ENCODE data around the gene CXorf65.

CXorf65 gene

DNA sequence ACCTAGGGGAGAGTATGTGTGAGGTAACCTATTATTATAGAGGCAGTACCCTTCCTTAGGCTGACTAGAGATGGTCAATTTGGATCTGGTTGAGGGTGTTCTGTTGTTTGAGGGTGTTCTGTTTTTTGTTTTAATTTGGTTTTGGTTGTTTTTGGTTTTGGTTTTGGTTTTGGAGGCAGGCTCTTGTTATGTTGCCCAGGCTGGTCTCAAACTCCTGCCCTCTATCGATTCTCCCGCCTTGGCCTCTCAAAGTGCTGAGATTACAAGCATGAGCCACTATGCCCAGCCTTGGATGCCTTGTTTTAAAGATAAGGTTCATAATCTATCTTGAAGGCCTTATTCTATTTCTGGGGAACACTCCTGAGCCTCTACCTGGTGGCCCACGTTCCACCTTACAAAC is 912 bp downstream of the CXorf65 start:
- DNase-seq: no peak

DNA sequence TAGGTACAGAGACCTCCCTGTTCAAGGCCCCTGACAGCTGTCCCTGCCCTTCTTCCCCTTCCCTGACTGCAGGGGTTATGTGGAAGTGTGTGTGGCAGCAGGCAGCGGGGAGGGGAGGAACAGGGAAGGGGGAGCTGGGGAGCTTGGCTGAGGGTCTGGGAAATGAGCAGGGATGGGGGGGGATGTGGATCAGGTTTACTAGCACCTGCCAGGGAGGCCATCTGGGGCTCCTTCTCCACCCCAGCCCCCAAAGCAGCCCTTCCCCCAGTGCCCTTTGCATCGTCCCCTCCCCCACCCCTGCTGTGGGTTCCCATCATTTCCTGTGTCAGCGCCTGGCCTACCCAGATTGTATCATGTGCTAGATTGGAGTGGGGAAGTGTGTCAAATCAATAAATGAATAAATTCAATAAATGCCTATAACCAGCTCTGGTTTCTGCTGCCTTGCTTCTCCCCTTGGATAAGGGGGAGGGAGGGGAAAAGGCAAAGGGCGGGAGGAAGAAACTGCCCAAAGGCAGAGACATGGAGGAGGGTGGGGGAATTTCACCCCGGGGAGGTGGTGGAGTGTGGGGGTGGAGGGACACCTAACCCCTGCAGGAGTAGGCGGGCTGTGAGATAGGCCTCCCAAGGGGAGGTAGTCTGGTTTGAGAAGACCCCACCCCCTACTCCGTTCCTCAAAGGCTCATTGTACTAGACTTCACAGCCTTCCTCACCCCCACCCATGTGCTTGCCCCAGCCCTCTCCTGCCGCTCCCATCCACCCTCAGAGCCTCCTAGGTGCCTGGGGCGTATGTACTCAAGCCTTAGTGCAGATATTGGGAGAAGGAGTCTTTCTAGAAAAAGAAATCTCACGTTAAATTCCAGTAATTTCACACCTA is 3.2 kb downstream of the CXorf65 start:
- DNase-seq: peak; percentile 50

DNA sequence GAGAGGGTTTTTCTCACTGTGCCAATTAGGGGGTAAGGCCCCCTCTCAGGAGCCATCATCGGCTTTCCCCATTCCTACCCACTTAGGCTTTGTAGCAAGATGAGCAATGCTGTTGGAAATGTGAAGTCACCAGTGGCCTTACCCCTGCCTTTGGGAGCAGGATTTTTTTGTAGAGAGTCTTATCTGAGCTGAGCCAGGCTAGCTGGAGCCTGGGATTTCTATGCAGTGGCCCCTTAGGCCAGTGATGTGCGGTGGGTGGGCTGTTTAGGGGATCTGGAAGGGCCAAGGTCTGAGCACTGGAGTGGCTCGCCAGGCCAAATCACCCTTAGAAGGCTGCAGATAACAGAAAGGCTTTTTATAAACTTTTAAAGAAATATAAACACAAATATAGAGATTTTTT is 4.2 kb downstream of the CXorf65 start:
- no peak for DNase-seq

- no peak for DNase-seq
Measured at GRCh38 chrX:71100581-71101505, 5.7 kb downstream of the CXorf65 start.

GRCh38 chrX:71099736-71100135 is 6.8 kb downstream of the CXorf65 start:
- DNase-seq: no peak

- DNase-seq: no peak
Measured at GRCh38 chrX:71098951-71099506, 7.5 kb downstream of the CXorf65 start.

GRCh38 chrX:71098302-71098701 is 8.2 kb downstream of the CXorf65 start:
- peak; percentile 78 for DNase-seq

DNA sequence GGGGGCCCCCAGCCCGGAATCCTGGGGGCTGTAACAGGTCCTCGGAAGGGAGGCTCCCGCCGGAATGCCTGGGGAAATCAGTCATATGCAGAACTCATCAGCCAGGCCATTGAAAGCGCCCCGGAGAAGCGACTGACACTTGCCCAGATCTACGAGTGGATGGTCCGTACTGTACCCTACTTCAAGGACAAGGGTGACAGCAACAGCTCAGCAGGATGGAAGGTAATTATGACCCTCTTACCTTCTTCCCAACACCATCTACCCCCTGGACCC is 9.8 kb downstream of the CXorf65 start:
- DNase-seq: no peak

GRCh38 chrX:71095981-71096759 is 10.4 kb downstream of the CXorf65 start:
- DNase-seq: no peak

DNA sequence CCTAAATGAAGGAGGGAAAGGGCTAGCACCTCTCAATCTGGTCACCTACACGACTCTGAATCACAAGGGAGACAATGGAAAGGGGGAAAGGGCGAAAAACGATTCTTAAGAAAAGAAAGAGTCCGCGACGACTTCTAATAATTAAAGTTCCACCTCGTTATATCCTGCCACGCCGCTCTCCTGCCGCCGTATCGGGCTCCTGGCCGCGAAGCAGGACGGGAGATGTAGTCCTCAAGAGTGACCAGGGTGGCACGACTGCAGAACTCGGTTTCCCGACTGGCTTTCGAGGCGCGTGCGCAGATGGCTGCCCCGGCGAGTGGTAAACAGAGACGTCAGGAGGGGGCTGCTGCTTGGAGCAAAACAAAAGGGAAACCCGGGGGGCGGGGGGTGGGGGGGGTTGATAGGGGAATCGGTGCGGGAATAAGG is 11.0 kb downstream of the CXorf65 start, which contains the start of gene FOXO4:
Gene FOXO4, plus strand, starts transcription at position 297 of the 426 bp plus-strand sequence. CDS start 678 bp downstream, outside the sequence.
- peak; percentile 88 for DNase-seq

DNA sequence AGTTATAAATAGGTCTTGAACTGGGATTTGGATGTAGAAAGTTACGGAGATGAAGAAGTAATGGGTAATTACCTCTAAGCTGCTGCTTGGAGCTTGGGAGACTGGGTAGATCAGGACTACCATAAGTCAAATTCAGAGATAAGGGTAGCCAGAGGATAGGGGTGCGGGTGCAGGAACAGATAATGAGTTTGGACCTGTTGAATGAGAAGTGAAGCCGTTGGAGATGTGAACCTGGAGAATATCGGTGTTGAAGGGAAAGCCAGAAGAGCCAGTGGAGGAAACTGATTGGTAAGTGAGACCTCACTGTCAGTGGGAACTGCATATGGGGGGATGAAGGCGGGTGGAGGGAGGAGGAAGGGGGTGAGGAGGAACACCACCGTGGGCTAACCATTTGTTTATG is 11.5 kb downstream of the CXorf65 start:
- DNase-seq: no peak

DNA sequence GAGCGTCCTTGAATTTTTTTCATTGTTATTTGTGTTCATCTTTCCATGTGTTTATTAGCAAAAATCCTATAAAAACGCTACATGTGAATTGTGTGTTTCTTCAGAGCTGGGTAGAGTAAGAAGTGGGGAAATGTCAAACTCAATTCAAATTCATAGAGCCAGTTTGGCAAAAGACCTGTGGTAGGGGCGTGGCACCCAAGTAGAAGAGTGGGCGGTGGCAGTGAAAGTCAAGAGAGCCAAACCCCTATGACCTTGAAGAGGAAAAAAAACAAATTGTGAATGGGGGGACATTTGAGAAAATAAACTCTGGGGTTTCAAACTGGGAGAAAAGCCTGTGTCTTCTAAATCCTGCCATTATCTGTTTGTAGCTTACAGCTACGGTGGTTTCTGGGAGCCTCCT is 15.3 kb downstream of the CXorf65 start:
- no peak for DNase-seq

DNA sequence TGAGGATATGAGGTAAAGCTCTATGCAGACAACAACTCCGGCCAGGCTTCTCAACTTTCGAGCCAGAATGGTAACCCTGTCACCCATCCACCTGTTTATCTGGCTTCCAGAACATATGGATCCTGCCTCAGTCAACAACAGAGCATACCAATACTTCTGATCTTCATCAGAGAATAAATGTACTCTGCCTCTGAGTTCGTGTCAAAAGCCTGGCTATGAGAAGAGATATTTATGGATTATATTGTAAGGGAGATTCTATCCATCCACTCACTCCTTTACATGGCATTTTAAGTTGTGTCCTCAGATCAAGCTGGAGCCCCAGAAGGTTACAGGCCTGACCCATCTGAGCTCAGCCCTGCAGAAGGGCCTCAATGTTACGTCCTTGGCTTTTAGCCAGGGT is 20.6 kb downstream of the CXorf65 start:
- no peak for DNase-seq

DNA sequence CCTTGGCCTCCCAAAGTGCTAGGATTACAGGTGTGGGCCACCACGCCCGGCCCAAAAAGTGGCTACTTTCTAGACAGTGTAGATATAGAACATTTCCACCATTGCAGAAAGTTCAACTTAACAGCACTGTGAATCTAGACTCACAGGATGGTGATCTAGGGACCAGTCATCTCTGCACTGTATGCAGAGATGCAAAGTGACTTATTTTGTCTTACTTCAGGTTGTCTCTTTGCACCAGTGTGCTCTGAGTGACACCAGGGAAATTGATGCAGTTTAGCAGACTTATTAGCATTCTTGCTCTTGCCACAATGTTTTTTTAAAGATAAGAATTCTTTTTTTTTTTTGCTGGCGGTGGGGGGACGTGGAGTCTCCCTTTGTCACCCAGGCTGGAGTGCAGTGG is 23.7 kb downstream of the CXorf65 start:
- DNase-seq: no peak

DNA sequence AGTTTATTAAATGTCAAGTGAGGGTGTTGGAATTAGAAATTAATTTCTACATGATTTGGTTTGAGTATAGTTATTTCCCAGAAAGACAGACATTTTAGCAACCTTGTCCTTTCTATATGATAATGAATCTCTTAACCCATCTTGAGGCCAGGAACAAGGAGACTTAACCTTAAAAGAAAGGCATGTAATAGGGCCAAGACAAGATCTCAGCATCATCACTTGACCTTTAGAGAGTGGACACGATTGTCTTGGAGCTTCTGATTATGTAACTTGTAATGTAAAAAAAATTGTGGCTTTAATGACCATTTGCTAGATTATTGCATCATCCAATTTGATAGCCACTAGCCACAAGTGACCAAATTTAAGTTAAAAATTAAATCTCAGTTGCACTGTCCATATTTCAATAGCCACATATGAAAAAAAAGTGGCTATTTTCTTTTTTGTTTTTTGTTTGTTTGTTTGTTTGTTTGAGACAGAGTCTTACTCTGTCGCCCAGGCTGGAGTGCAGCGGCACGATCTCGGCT is 24.4 kb downstream of the CXorf65 start:
- DNase-seq: no peak

DNA sequence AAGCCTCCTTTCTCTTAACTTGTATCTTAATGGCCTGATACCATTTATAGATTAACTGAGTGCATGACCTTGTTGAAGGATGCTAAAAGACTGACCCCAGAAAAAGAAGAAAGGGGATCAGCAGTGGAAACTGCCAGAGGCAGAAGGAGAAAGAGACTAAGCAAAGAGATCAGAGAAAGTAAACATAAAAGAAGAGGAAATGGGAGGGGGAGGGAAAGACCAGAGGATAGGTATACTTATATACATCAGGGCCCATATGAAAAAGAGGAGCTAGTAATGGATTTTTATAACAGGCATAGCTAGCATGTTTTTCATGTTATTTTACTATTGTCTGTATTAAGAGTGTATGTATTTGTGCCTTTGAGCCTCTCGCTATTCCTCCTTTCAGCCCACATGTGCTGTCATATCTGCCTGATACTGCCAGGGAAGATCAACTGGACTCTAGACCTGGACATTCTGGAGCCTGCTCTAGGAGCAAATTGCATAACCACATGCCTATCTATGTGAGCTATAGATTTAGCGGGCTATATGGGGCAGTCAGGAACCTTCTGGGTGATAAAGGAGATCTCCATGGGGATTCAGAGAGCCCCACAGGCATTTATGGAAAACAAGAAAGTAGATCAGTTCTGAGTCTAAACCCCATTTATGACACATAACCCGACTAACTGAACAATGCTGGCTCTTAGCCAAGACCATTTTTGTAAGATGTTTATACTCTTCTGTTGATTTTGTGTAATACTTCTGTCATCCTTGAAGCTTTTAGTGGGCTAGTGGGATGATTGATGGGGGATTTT is 25.0 kb downstream of the CXorf65 start:
- no peak for DNase-seq

DNA sequence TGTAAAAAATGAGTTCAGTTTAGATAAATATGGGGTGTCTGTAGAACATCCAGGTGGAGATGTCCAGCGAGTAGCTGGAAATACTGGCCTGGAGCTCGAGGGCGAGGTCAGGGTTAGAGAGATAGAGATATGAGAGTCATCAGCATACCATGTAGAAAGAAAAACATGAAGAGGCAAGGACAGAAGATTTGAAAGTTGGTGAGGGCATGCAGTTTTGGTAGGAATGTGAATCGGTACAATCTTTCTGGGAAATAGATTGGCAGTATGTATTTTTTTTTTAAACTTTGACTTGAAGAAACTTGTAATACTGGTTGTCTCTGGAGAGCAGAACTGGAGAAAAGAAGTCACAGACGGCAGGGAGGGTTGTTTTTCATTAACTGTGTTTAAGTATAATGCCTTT is 36.0 kb downstream of the CXorf65 start:
- no peak for DNase-seq

DNA sequence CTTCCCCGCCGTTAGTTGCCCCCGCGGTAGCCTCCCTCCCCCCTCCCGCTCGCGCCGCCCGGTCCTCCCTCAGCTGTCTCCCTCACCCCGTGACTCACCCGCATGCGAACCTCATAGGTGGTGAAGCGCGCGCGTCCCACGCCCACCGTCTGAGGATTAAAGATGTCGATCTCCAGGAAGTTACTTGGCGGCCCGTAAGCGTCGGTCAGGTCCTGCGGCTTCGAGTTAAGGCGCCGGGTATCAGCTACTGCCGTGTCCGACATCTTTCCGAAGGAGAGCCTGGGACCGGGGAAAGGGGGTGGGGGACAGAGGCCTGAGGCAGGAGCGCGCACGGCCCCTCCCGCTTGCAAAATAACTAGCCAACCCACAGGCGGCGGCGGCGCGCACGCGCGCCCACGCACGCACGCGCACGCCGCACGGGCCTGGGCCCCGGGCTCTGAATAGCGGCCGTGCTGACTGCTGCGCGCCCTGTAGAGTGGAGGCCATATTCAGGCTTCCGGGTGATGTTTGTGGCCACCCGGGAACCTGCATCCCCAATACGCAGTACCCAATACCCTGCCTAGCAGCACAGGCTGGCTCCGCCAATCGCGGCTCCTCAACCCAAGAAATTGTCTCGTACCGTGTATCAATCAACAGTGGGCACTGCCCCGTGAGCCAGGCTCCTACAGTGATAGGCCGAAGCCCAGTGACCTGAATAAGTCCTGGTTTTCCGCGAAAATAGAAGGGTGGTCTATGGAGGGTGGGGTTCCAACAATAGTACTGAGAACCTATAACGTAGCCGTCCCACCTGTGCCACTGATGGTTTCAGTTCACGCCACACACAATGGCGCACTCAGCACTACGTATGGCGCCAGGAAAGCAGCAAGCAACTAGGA is 38.3 kb downstream of the CXorf65 start, which contains the start of gene SNX12:
Gene SNX12, minus strand, starts transcription at position 291 of the 875 bp plus-strand sequence. Its CDS starts 28 bp downstream, at position 263.
- peak; percentile 87 for DNase-seq

DNA sequence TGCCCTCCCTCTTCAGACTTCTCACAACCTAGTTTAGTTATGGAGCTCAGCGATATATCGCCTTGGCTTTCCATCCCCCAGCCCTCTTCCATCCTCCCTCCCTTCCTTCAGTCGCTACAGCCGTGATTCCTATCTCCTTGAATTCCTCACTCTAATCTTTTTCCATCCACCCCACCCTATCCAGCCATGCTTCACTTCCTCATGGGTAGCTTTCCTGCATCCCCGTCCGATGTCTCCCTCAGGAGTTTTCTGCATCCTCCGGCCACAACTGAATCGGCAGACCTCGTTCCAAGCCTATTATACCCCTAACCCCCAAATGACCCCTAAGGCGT is 38.9 kb downstream of the CXorf65 start:
- DNase-seq: peak; percentile 3

DNA sequence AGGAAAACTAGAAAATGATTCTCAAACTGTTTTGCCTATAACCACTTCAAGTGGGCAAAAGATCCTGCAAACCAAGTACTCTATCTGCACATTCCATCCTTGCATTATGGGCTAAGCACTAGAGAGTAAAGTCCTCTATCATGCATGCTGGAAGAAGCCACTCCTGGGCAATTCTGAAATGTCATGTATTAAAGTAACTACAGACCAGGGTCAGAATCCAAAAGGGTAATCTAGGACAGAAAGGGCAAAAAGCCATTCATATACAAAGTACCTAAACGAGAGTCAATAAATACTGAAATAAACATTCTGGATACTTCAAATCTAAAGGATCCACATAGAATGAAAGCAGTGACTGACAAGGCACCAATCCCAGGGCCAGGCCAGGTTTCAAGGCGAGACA is 39.5 kb downstream of the CXorf65 start:
- DNase-seq: peak; percentile 3

GRCh38 chrX:71060127-71060526 is 46.4 kb downstream of the CXorf65 start:
- DNase-seq: no peak
